ENCODE results near the gene TNNT2. TPM values are rescaled to one million over a fixed set of nuclear protein-coding genes. Genes with fewer than 3 reads are reported as not detected.

Gene TNNT2
- total and polyA plus RNA-seq, 4 donors = 0.17 to 0.28 (median 0.25) TPM; not detected in 1

GRCh38 chr1:201424146-201424545 is 46.7 kb upstream of the TNNT2 start:
- no peak for DNase-seq (ENCODE audit: low spot score)
- H3K4me1 ChIP-seq (ENCODE audit: control insufficient read depth in 4 of 4, insufficient read depth in 4 of 4, low read length in 3 of 4) = no peaks in the 10 kb centered on the region
- H3K27me3 ChIP-seq (ENCODE audit: control insufficient read depth in 4 of 4, insufficient read depth in 4 of 4, low read length in 3 of 4) = no peaks in the 10 kb centered on the region
- H3K9ac ChIP-seq (ENCODE audit: low read depth in 1 of 2, low read length in 2 of 2) = no peak overlapping the region
- no peaks in the 10 kb centered on the region for H3K36me3 ChIP-seq (ENCODE audit: control insufficient read depth in 4 of 4, insufficient read depth in 3 of 4, low read depth in 1 of 4, low read length in 3 of 4)
- TF ChIP-seq FOXA1 (IDR thresholded peaks at IDR 0.05) (no peak), HNF4G (IDR thresholded peaks at IDR 0.05) (no peak), NR2F2 (IDR thresholded peaks at IDR 0.05) (no peak), RAD21 (IDR thresholded peaks at IDR 0.05) (no peak), YY1 (IDR thresholded peaks at IDR 0.05) (no peak), JUND (IDR thresholded peaks at IDR 0.05) (no peak), SP1 (IDR thresholded peaks at IDR 0.05) (no peak), GABPA (IDR thresholded peaks at IDR 0.05 in 1 of 2, conservative IDR thresholded peaks at IDR 0.05 in 1 of 2) (no peak), FOXA2 (IDR thresholded peaks at IDR 0.05) (no peak), EGR1 (IDR thresholded peaks at IDR 0.05; ENCODE audit: low read depth in 2 of 2) (no peak), TAF1 (conservative IDR thresholded peaks at IDR 0.05) (no peak), RXRA (IDR thresholded peaks at IDR 0.05) (no peak)
- TF ChIP-seq, protein P1, sequence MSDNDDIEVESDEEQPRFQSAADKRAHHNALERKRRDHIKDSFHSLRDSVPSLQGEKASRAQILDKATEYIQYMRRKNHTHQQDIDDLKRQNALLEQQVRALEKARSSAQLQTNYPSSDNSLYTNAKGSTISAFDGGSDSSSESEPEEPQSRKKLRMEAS (IDR thresholded peaks at IDR 0.05) = no peak
- TF ChIP-seq, protein P2, sequence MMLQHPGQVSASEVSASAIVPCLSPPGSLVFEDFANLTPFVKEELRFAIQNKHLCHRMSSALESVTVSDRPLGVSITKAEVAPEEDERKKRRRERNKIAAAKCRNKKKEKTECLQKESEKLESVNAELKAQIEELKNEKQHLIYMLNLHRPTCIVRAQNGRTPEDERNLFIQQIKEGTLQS (IDR thresholded peaks at IDR 0.05) = no peak
- TF ChIP-seq, protein P3, sequence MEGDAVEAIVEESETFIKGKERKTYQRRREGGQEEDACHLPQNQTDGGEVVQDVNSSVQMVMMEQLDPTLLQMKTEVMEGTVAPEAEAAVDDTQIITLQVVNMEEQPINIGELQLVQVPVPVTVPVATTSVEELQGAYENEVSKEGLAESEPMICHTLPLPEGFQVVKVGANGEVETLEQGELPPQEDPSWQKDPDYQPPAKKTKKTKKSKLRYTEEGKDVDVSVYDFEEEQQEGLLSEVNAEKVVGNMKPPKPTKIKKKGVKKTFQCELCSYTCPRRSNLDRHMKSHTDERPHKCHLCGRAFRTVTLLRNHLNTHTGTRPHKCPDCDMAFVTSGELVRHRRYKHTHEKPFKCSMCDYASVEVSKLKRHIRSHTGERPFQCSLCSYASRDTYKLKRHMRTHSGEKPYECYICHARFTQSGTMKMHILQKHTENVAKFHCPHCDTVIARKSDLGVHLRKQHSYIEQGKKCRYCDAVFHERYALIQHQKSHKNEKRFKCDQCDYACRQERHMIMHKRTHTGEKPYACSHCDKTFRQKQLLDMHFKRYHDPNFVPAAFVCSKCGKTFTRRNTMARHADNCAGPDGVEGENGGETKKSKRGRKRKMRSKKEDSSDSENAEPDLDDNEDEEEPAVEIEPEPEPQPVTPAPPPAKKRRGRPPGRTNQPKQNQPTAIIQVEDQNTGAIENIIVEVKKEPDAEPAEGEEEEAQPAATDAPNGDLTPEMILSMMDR (IDR thresholded peaks at IDR 0.05; ENCODE audit: low read depth, low read length, missing input control) = no peak
- no peak overlapping the region for H3K4me3 ChIP-seq (ENCODE audit: low read depth in 1 of 3, low read length in 3 of 3)
- no peaks in the 10 kb centered on the region for H3K9me3 ChIP-seq (ENCODE audit: control insufficient read depth in 4 of 4, low read length in 3 of 4)
- H3K27ac ChIP-seq (ENCODE audit: low read depth in 1 of 2, low read length in 2 of 2) = no peak overlapping the region
- WGBS = 97% methylated on average over 2 of the region's 2 CpGs

GRCh38 chr1:201423655-201424054 is 46.2 kb upstream of the TNNT2 start:
- whole genome bisulfite sequencing = 92% methylated on average over 6 of the region's 6 CpGs
- Histone ChIP-seq H3K27me3 (ENCODE audit: control insufficient read depth in 4 of 4, insufficient read depth in 4 of 4, low read length in 3 of 4) (no peaks in the 10 kb centered on the region), H3K27ac (ENCODE audit: low read depth in 1 of 2, low read length in 2 of 2) (no peak overlapping the region), H3K4me1 (ENCODE audit: control insufficient read depth in 4 of 4, insufficient read depth in 4 of 4, low read length in 3 of 4) (no peaks in the 10 kb centered on the region), H3K36me3 (ENCODE audit: control insufficient read depth in 4 of 4, insufficient read depth in 3 of 4, low read depth in 1 of 4, low read length in 3 of 4) (no peaks in the 10 kb centered on the region), H3K9ac (ENCODE audit: low read depth in 1 of 2, low read length in 2 of 2) (no peak overlapping the region), H3K4me3 (ENCODE audit: low read depth in 1 of 3, low read length in 3 of 3) (no peak overlapping the region), H3K9me3 (ENCODE audit: control insufficient read depth in 4 of 4, low read length in 3 of 4) (no peaks in the 10 kb centered on the region)
- DNase-seq (ENCODE audit: low spot score) = no peak
- TF ChIP-seq, protein P1 (IDR thresholded peaks at IDR 0.05) = no peak
- no peak for TF ChIP-seq ZBTB33 (IDR thresholded peaks at IDR 0.05)
- TF ChIP-seq SP1 (IDR thresholded peaks at IDR 0.05) = no peak
